A549 (cell line): ENCODE data around the gene ARHGEF18. TPM values are rescaled to one million over a fixed set of nuclear protein-coding genes. Genes with fewer than 3 reads are reported as not detected.
"Not testable (repeated sequence)": the region's sequence is repeated elsewhere in the genome, so short reads cannot be mapped to it uniquely, and the experiment has no call there.

Experiments
- ATAC-seq, 2 experiments: fragments of 200-7000 bp in 1 of 2; fragments of >200 bp in 1 of 2; cut with Nextera tagmentation in 1 of 2; cut with Tn5 transposase in 1 of 2; 3 replicates each; pipeline versions ENCODE4 v1.8.0 to v1.9.1; 2018 to 2020; ENCODE audit warnings: mild to moderate bottlenecking in 1 of 2, moderate library complexity in 1 of 2
- CTCF ChIA-PET: fragments of 300-600 bp; sonication (Branson Sonifier 250); formaldehyde crosslinking; extraction: SDS; loops from one replicate; lab custom pipeline; 2021; ENCODE audit warnings: antibody characterized with exemption, inconsistent platforms; lab: Yijun Ruan, JAX
- POLR2A ChIA-PET: fragments of 350-600 bp; formaldehyde crosslinking; extraction: SDS; loops from one replicate; lab custom pipeline; 2021; ENCODE audit warnings: antibody characterized with exemption, inconsistent platforms; lab: Yijun Ruan, JAX
- DNase-seq, 2 experiments: peaks; one replicate each; pipeline versions ENCODE4 v3.0.0 to v3.0.0-alpha.2; 2011 to 2016; ENCODE audit warnings: low read depth in 1 of 2, low spot score in 1 of 2
- FAIRE-seq: peaks from 2 replicates; lab custom pipeline; 2011; peaks lifted over from hg19 to GRCh38; lab: Jason Lieb, UNC
- H3K27ac ChIP-seq, 2 experiments: fragments of >200 bp; sonication (Bioruptor Twin); formaldehyde crosslinking; 3 replicates each; pipeline ENCODE4 v1.5.1; 2016 to 2017
- H3K4me1 ChIP-seq: fragments of >200 bp; sonication (Bioruptor Twin); formaldehyde crosslinking; 3 replicates; pipeline ENCODE4 v1.6.1; 2016
- H3K4me2 ChIP-seq: fragments of >200 bp; sonication (Bioruptor Twin); formaldehyde crosslinking; 3 replicates; pipeline ENCODE4 v1.6.1; 2016
- H3K4me3 ChIP-seq: fragments of >200 bp; sonication (Bioruptor Twin); formaldehyde crosslinking; 3 replicates; pipeline ENCODE4 v1.5.1; 2016
- H3K9me3 ChIP-seq: fragments of >200 bp; sonication (Bioruptor Twin); formaldehyde crosslinking; 3 replicates; pipeline ENCODE4 v1.6.1; 2016
- ATOH8 ChIP-seq: fragments of 250-450 bp; sonication (Bioruptor Pico); IDR thresholded peaks from 2 replicates; pipeline ENCODE4 v1.5.0; 2020; ENCODE audit warnings: low read depth, mild to moderate bottlenecking, moderate library complexity
- BHLHE40 ChIP-seq: IDR thresholded peaks from 2 replicates; pipeline ENCODE4 v1.6.1; 2012; ENCODE audit warnings: low read depth, low read length, inconsistent platforms
- CBX8 ChIP-seq: fragments of 200-600 bp; sonication (generic); IDR thresholded peaks from 2 replicates; pipeline ENCODE4 v1.6.1; 2016
- CHD4 ChIP-seq: fragments of 200-600 bp; sonication (generic); IDR thresholded peaks from 2 replicates; pipeline ENCODE4 v1.6.1; 2016; ENCODE audit warnings: antibody characterized with exemption, mild to moderate bottlenecking, borderline replicate concordance
- ELK1 ChIP-seq: fragments of 150-350 bp; IDR thresholded peaks from 2 replicates; pipeline ENCODE4 v1.6.1; 2014; ENCODE audit warnings: low read depth, mild to moderate bottlenecking, low read length
- FOSL2 ChIP-seq, 2 experiments: fragments of 450-650 bp in 1 of 2; fragments of >200 bp in 1 of 2; sonication (Bioruptor Twin) in 1 of 2; formaldehyde crosslinking; IDR thresholded peaks; 2 replicates each; pipeline versions ENCODE4 v1.5.0 to v1.6.1; 2016 to 2020; ENCODE audit warnings: mild to moderate bottlenecking in 1 of 2, moderate library complexity in 1 of 2
- FOXS1 ChIP-seq: fragments of 250-450 bp; sonication (Bioruptor Pico); IDR thresholded peaks from 2 replicates; pipeline ENCODE4 v1.5.0; 2020; ENCODE audit warnings: mild to moderate bottlenecking, moderate library complexity
- HES2 ChIP-seq: fragments of >200 bp; sonication (Bioruptor Twin); formaldehyde crosslinking; IDR thresholded peaks from 2 replicates; pipeline ENCODE4 v1.6.1; 2016
- HMGXB4 ChIP-seq: fragments of 250-450 bp; sonication (Bioruptor Pico); IDR thresholded peaks from 2 replicates; pipeline ENCODE4 v1.5.0; 2021; ENCODE audit warnings: mild to moderate bottlenecking, moderate library complexity, borderline replicate concordance
- HOXA7 ChIP-seq: fragments of 250-450 bp; sonication (Bioruptor Pico); IDR thresholded peaks from 2 replicates; pipeline ENCODE4 v1.5.0; 2020; ENCODE audit warnings: mild to moderate bottlenecking, moderate library complexity
- JUN ChIP-seq, 2 experiments: fragments of >200 bp; sonication (Bioruptor Twin); formaldehyde crosslinking; IDR thresholded peaks; 2 replicates in 1 of 2; 3 replicates in 1 of 2; pipeline ENCODE4 v1.6.1; 2016 to 2017
- MAFK ChIP-seq: fragments of 450-650 bp; IDR thresholded peaks from 2 replicates; pipeline ENCODE4 v1.6.1; 2014; ENCODE audit not compliant: partially characterized antibody
- NPAS2 ChIP-seq: fragments of 250-450 bp; sonication (Bioruptor Pico); IDR thresholded peaks from 2 replicates; pipeline ENCODE4 v1.8.0; 2022; ENCODE audit warnings: mild to moderate bottlenecking, moderate library complexity, borderline replicate concordance
- NR3C1 ChIP-seq: fragments of >200 bp; sonication (Bioruptor Twin); formaldehyde crosslinking; IDR thresholded peaks from 3 replicates; pipeline ENCODE4 v1.6.1; 2017
- PBX3 ChIP-seq: IDR thresholded peaks from 2 replicates; pipeline ENCODE4 v1.6.1; 2012
- POLR2A ChIP-seq: IDR thresholded peaks from 2 replicates; pipeline ENCODE4 v1.6.1; 2012; ENCODE audit warnings: mild to moderate bottlenecking, low read length
- RNF2 ChIP-seq: fragments of 200-600 bp; sonication (generic); IDR thresholded peaks from 2 replicates; pipeline ENCODE4 v1.6.1; 2016; ENCODE audit warnings: low read depth, mild to moderate bottlenecking, antibody characterized with exemption, moderate library complexity, borderline replicate concordance
- USF2 ChIP-seq: fragments of 450-650 bp; IDR thresholded peaks from 2 replicates; pipeline ENCODE4 v1.6.1; 2014; ENCODE audit warnings: antibody characterized with exemption
- ZFP36 ChIP-seq: fragments of 450-650 bp; IDR thresholded peaks from 2 replicates; pipeline ENCODE4 v1.6.1; 2014; ENCODE audit warnings: borderline replicate concordance; ENCODE audit not compliant: partially characterized antibody
- ZSCAN20 ChIP-seq: fragments of 250-450 bp; sonication (Bioruptor Pico); IDR thresholded peaks from 2 replicates; pipeline ENCODE4 v1.8.0; 2022; ENCODE audit warnings: mild to moderate bottlenecking, moderate library complexity
- WGBS: methylation state at CpG from one replicate; pipeline ENCODE4 v1.1.6; 2017; ENCODE audit errors: missing lambda C conversion rate; 5-methylcytosine and 5-hydroxymethylcytosine counted together
- polyA plus RNA-seq, 4 experiments: library from polyadenylated mRNA; depleted of rRNA in 3 of 4; stranded (reverse); fragments of >200 nt; fragmentation: RNase III in 1 of 4; extraction: RNeasy Plus Mini Kit Qiagen cat#74134 plus additional on column Dnase treatment in 1 of 4; gene quantifications; 2 replicates in 3 of 4; 3 replicates in 1 of 4; pipeline ENCODE4 v1.2.3, GENCODE V29; 2011 to 2017

ARHGEF18 gene
- polyA plus RNA-seq, 2 of the 4 experiments (the other 2 are of a cell fraction), result 7.4 to 20.7 TPM

GRCh38 chr19:7304200-7304599 is 44.5 kb upstream of the ARHGEF18 start:
- ChIA-PET POLR2A (no interaction called here), CTCF (interaction anchor here (1.4 to 2.1 kb wide), 2 partner anchors 8 to 37 kb away, joined by 4 read pairs; no protein-coding TSS in a partner anchor)
- Histone ChIP-seq H3K4me3 (no peak overlapping the region), H3K9me3 (no peaks in the 10 kb centered on the region), H3K4me1 (no peaks in the 10 kb centered on the region), H3K4me2 (no peak overlapping the region), H3K27ac (no peak overlapping the region)
- DNase-seq, result no peak
- FAIRE-seq, result no peak
- WGBS, result 59% methylated on average over 9 of the region's 9 CpGs
- TF ChIP-seq ZFP36 (no peak), NR3C1 (no peak), RNF2 (no peak), MAFK (no peak), FOXS1 (no peak)
- no peak for ATAC-seq

- DNase-seq, result no peak
- Histone ChIP-seq H3K4me1 (no peaks in the 10 kb centered on the region), H3K27ac (no peak overlapping the region), H3K4me3 (no peak overlapping the region), H3K4me2 (no peak overlapping the region), H3K9me3 (no peaks in the 10 kb centered on the region)
- TF ChIP-seq JUN (IDR thresholded peaks at IDR 0.05) (no peak), ELK1 (no peak), BHLHE40 (no peak), ZSCAN20 (CRISPR knock-in tag) (no peak), CHD4 (no peak), FOSL2 (IDR thresholded peaks at IDR 0.05) (no peak), FOSL2 (CRISPR knock-in tag; IDR thresholded peaks at IDR 0.05) (no peak), POLR2A (no peak), USF2 (no peak), HMGXB4 (CRISPR knock-in tag) (no peak), HES2 (no peak), NPAS2 (no peak), PBX3 (no peak), CBX8 (no peak), ATOH8 (no peak), HOXA7 (no peak), NR3C1 (no peak), RNF2 (no peak)
- no peak for ATAC-seq
- WGBS, result 80% methylated on average over 7 of the region's 7 CpGs
- ChIA-PET POLR2A (no interaction called here), CTCF (interaction anchor here (0.6 to 0.7 kb wide), 2 partner anchors 11 to 425 kb away, joined by 3 read pairs; no protein-coding TSS in a partner anchor)
- no peak for FAIRE-seq
These were observed 41.0 kb upstream of the ARHGEF18 start for GRCh38 chr19:7307590-7308218.

- H3K9me3 ChIP-seq, ATAC-seq, H3K4me2 ChIP-seq, H3K4me1 ChIP-seq, H3K4me3 ChIP-seq, H3K27ac ChIP-seq, POLR2A ChIA-PET, DNase-seq, CTCF ChIA-PET, FAIRE-seq: not testable (repeated sequence)
- 68% methylated on average over 7 of the region's 9 CpGs for WGBS
These were observed 40.4 kb upstream of the ARHGEF18 start for GRCh38 chr19:7308327-7308726.
